Transverse colon (tissue), 4 donors: ENCODE measurements around the gene RARA. TPM values are rescaled to one million over a fixed set of nuclear protein-coding genes. Genes with fewer than 3 reads are reported as not detected.
A peak's percentile ranks its signal among the peaks of the same experiment; 100 is the strongest.

Experiments used
- DNase-seq: peaks from one replicate; pipeline ENCODE4 v3.0.0-alpha.2; 2019
- H3K27ac ChIP-seq, 4 donors: fragments of 200-600 bp; sonication (generic); 2 replicates each; pipeline ENCODE4 v1.5.1; 2016 to 2018; ENCODE audit warnings: inconsistent platforms in 4 of 4
- H3K27me3 ChIP-seq: fragments of 200-600 bp; sonication (generic); 2 replicates; pipeline ENCODE4 v1.5.1; 2017; ENCODE audit warnings: inconsistent platforms
- H3K36me3 ChIP-seq, 4 donors: fragments of 200-600 bp; sonication (generic); 2 replicates each; pipeline ENCODE4 v1.5.1; 2017 to 2019; ENCODE audit warnings: inconsistent platforms in 4 of 4
- H3K4me1 ChIP-seq, 4 donors: fragments of 200-600 bp; sonication (generic); 2 replicates each; pipeline ENCODE4 v1.5.1; 2017 to 2020; ENCODE audit warnings: inconsistent platforms in 4 of 4
- H3K4me3 ChIP-seq, 4 donors: fragments of 200-600 bp; sonication (generic); 1 replicate in 1 of 4; 2 replicates in 3 of 4; pipeline versions ENCODE4 v1.5.1 to v1.6.1; 2017 to 2019; ENCODE audit warnings: inconsistent platforms in 4 of 4
- H3K9me3 ChIP-seq, 2 donors: fragments of 200-600 bp; sonication (generic); 2 replicates each; pipeline ENCODE4 v1.5.1; 2017 to 2019; ENCODE audit warnings: inconsistent platforms in 2 of 2
- EP300 ChIP-seq: sonication (generic); formaldehyde crosslinking; IDR thresholded peaks from one replicate; pipeline ENCODE4 v1.6.1; 2017; ENCODE audit warnings: antibody characterized with exemption, low read depth
- POLR2A ChIP-seq: fragments of 450-650 bp; IDR thresholded peaks from one replicate; pipeline ENCODE4 v1.6.1; 2016; ENCODE audit warnings: antibody characterized with exemption, mild to moderate bottlenecking, moderate library complexity
- POLR2AphosphoS5 ChIP-seq, 3 donors: sonication (generic); formaldehyde crosslinking; IDR thresholded peaks; one replicate each; pipeline ENCODE4 v1.6.1; 2016; ENCODE audit warnings: antibody characterized with exemption in 3 of 3
- WGBS, 2 donors: methylation state at CpG; one replicate each; pipeline ENCODE4 v1.1.5; 2018; ENCODE audit warnings: low coverage in 1 of 2; 5-methylcytosine and 5-hydroxymethylcytosine counted together
- in situ Hi-C, 4 donors: fragments of 200-750 bp; cut with MboI; loops; one replicate each; pipeline versions ENCODE4 v1.15.0 to v1.15.1; 2017; ENCODE audit warnings: low sequenced_read_pairs in 3 of 4, low pct_ligation_motif_present in 1 of 4, low pct_unique_long_range_greater_than_20kb in 1 of 4
- intact Hi-C: fragments of 100-400 bp; cut with DNase I; formaldehyde crosslinking; loops from one replicate; pipeline ENCODE4 v1.15.1; 2023; ENCODE audit warnings: low total_unique reads
- total RNA-seq, 4 donors: library from RNA; depleted of rRNA; stranded (reverse); fragments of >200 nt; gene quantifications; one replicate each; pipeline ENCODE4 v1.1.0, GENCODE V29; 2016
- TF ChIP-seq, protein P1 (sequence below), 5 experiments: fragments of 200-600 bp in 3 of 5; fragments of 450-650 bp in 2 of 5; sonication (generic) in 3 of 5; IDR thresholded peaks; 1 replicate in 2 of 5; 2 replicates in 3 of 5; pipeline ENCODE4 v1.5.1; 2016 to 2017; ENCODE audit warnings: antibody characterized with exemption in 5 of 5, inconsistent platforms in 3 of 5, mild to moderate bottlenecking in 2 of 5, moderate library complexity in 1 of 5

Gene RARA
- total RNA-seq, 4 donors from 2014 or later, result 23.5 to 110 (median 49.1) TPM

DNA sequence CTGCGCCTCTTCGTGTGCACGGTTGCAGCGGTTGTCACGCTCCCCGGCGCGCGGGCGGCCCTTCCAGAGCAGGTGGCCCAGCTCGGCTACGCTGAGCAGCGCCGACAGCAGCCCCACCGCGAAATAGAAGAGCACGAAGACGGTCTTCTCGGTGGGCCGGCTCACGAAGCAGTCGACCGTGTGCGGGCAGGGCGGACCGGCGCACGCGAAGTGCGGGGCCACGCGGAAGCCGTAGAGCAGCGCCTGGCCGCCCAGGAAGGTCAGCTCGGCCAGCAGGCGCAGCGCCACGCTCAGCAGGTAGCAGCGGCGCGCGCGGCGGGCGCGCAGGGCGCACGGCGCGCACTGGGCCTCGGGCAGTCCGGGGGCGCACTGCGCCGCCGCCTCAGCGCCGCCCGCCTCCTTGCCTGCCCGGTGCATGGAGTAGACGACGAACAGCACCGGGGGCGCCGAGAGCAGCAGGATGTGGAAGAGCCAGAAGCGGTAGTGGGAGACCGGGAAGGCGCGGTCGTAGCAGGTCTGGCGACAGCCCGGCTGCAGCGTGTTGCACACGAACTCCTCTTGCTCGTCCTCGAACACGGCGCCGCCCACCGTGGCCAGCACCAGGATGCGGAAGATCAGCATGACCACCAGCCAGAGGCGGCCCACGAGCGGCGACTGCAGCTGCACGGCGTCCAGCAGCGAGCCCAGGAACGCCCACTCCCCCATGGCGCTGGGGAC, 54.3 kb downstream of the RARA start:
- in situ Hi-C loops, result loop anchor here in 2 of 4 donors (10.0 kb wide), 2 partner anchors 52 to 172 kb away; partner anchors contain the start of gene TOP2A (in 1 of the 2)
- peak overlapping the region; percentile 9 to 54 (median 50) for H3K4me3 ChIP-seq
- intact Hi-C loops, result loop anchor here (5.0 kb wide), 2 partner anchors 54 to 1729 kb away; partner anchors contain the start of gene TOP2A
- TF ChIP-seq POLR2A, result no peak
- TF ChIP-seq EP300, result no peak
- TF ChIP-seq POLR2AphosphoS5 (IDR thresholded peaks at IDR 0.05), result no peak
- TF ChIP-seq, protein P1, sequence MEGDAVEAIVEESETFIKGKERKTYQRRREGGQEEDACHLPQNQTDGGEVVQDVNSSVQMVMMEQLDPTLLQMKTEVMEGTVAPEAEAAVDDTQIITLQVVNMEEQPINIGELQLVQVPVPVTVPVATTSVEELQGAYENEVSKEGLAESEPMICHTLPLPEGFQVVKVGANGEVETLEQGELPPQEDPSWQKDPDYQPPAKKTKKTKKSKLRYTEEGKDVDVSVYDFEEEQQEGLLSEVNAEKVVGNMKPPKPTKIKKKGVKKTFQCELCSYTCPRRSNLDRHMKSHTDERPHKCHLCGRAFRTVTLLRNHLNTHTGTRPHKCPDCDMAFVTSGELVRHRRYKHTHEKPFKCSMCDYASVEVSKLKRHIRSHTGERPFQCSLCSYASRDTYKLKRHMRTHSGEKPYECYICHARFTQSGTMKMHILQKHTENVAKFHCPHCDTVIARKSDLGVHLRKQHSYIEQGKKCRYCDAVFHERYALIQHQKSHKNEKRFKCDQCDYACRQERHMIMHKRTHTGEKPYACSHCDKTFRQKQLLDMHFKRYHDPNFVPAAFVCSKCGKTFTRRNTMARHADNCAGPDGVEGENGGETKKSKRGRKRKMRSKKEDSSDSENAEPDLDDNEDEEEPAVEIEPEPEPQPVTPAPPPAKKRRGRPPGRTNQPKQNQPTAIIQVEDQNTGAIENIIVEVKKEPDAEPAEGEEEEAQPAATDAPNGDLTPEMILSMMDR (IDR thresholded peaks at IDR 0.05), result no peak
- H3K9me3 ChIP-seq, result no peaks in the 10 kb centered on the region
- H3K27me3 ChIP-seq, result no peaks in the 10 kb centered on the region
- peak overlapping the region in 3 of 4 donors; percentile 32 to 67 (median 34) for H3K27ac ChIP-seq
- no peaks in the 10 kb centered on the region for H3K36me3 ChIP-seq
- WGBS, 2 donors, result 11% methylated on average over 46 of the region's 91 CpGs; no CpG with 5 or more reads in 1 of the 2 donors
- peaks cover 6 to 14% (median 12%) of the 10 kb centered on the region in 4 donors for H3K4me1 ChIP-seq
- DNase-seq, result peak; percentile 18

- H3K27me3 ChIP-seq, result no peaks in the 10 kb centered on the region
- peak within 1 kb of the TSS; percentile 8 to 54 (median 50) for H3K4me3 ChIP-seq
- peak within 1 kb of the TSS in 1 of 4 donors; percentile 34 for H3K27ac ChIP-seq
- H3K36me3 ChIP-seq, result no peaks in the 10 kb centered on the region
- no peak for TF ChIP-seq POLR2A
- TF ChIP-seq, protein P1 (IDR thresholded peaks at IDR 0.05), result no peak
- no peak for TF ChIP-seq POLR2AphosphoS5 (IDR thresholded peaks at IDR 0.05)
- TF ChIP-seq EP300, result no peak
- no peaks in the 10 kb centered on the region for H3K9me3 ChIP-seq
- DNase-seq, result no peak
- intact Hi-C loops (loop anchor here (5.0 kb wide), 2 partner anchors 53 to 1728 kb away; partner anchors contain the start of gene TOP2A), in situ Hi-C loops (loop anchor here in 2 of 4 donors (10.0 kb wide), 2 partner anchors 51 to 171 kb away; partner anchors contain the start of gene TOP2A (in 1 of the 2))
- peaks cover 6 to 12% (median 8%) of the 10 kb centered on the region in 4 donors for H3K4me1 ChIP-seq
- 53 to 79% methylated on average over 3 to 22 of the region's 22 CpGs for WGBS, 2 donors
These were observed 55.3 kb downstream of the RARA start, which contains the start of gene GJD3 for GRCh38 chr17:40364121-40364861. TSS of gene GJD3 (minus strand) at chr17:40364737. CDS start at chr17:40363815, 922 bp downstream.

- Histone ChIP-seq H3K27me3 (no peaks in the 10 kb centered on the region), H3K4me3 (no peak overlapping the region), H3K27ac (no peak overlapping the region), H3K9me3 (no peaks in the 10 kb centered on the region), H3K4me1 (peaks cover 6 to 12% (median 8%) of the 10 kb centered on the region in 4 donors), H3K36me3 (no peaks in the 10 kb centered on the region)
- no peak for DNase-seq
- in situ Hi-C loops, result loop anchor here in 2 of 4 donors (10.0 kb wide), 2 partner anchors 50 to 170 kb away; partner anchors contain the start of gene TOP2A (in 1 of the 2)
- TF ChIP-seq, protein P1 (IDR thresholded peaks at IDR 0.05), result no peak
- TF ChIP-seq POLR2AphosphoS5 (IDR thresholded peaks at IDR 0.05) (no peak), EP300 (no peak), POLR2A (no peak)
- intact Hi-C loops, result loop anchor here (5.0 kb wide), 2 partner anchors 52 to 1727 kb away; partner anchors contain the start of gene TOP2A
- 84 to 89% methylated on average over 6 to 9 of the region's 9 CpGs for WGBS, 2 donors
These were observed 55.9 kb downstream of the RARA start for GRCh38 chr17:40364906-40365305.
